Stomach (tissue), 4 donors: ENCODE measurements around the gene TTC8.

Experiments used
- CTCF ChIP-seq, 7 experiments: fragments of 450-650 bp in 4 of 7; fragments of 200-600 bp in 3 of 7; sonication (generic) in 3 of 7; IDR thresholded peaks; one replicate each; pipeline ENCODE4 v1.5.1; 2016 to 2019; ENCODE audit warnings: antibody characterized with exemption in 7 of 7, control low read depth in 2 of 7, mild to moderate bottlenecking in 1 of 7
- POLR2A ChIP-seq, 4 donors: fragments of 450-650 bp; IDR thresholded peaks; one replicate each; pipeline ENCODE4 v1.6.1; 2016; ENCODE audit warnings: antibody characterized with exemption in 4 of 4, control low read depth in 2 of 4, mild to moderate bottlenecking in 1 of 4, moderate library complexity in 1 of 4
- POLR2AphosphoS5 ChIP-seq, 3 donors: sonication (generic); formaldehyde crosslinking; IDR thresholded peaks; one replicate each; pipeline ENCODE4 v1.6.1; 2016; ENCODE audit warnings: antibody characterized with exemption in 3 of 3

- TF ChIP-seq CTCF (IDR thresholded peaks at IDR 0.05) (no peak), POLR2A (IDR thresholded peaks at IDR 0.05) (no peak), POLR2AphosphoS5 (IDR thresholded peaks at IDR 0.05) (no peak)
Measured at GRCh38 chr14:88866305-88866704, 41.9 kb downstream of the TTC8 start.
